K562 (cell line): Measurements from ENCODE around the gene SV2C. TPM values are rescaled to one million over a fixed set of nuclear protein-coding genes. Genes with fewer than 3 reads are reported as not detected.

Source experiments
- CREB1 ChIP-seq, 2 experiments: sonication (generic) in 1 of 2; formaldehyde crosslinking in 1 of 2; IDR thresholded peaks; 2 replicates each; pipeline versions ENCODE4 v1.6.1 to v1.8.0; 2012 to 2022; ENCODE audit warnings: inconsistent platforms in 1 of 2, mild to moderate bottlenecking in 1 of 2, missing genetic modification reagents in 1 of 2, moderate library complexity in 1 of 2
- CTCF ChIP-seq, 3 experiments: IDR thresholded peaks in 2 of 3; conservative IDR thresholded peaks in 1 of 3; 2 replicates each; pipeline ENCODE4 v1.5.1; 2011 to 2012; ENCODE audit warnings: low read length in 3 of 3, mild to moderate bottlenecking in 3 of 3, control low read depth in 2 of 3, improper control_type of control experiment in 1 of 3, inconsistent platforms in 1 of 3, low read depth in 1 of 3, mixed read lengths in 1 of 3, moderate library complexity in 1 of 3; ENCODE audit not compliant: insufficient read depth in 2 of 3
- GABPA ChIP-seq: fragments of 200-800 bp; sonication (Bioruptor generic); conservative IDR thresholded peaks from 2 replicates; pipeline ENCODE4 v1.6.1; 2016; ENCODE audit warnings: low read depth, missing genetic modification characterization, missing compliant biosample characterization
- HIVEP1 ChIP-seq: fragments of 250-450 bp; sonication (Bioruptor Pico); IDR thresholded peaks from 2 replicates; pipeline ENCODE4 v1.4.0; 2020; ENCODE audit warnings: mild to moderate bottlenecking
- MAX ChIP-seq: sonication (generic); formaldehyde crosslinking; IDR thresholded peaks from 2 replicates; pipeline ENCODE4 v1.9.0; 2022; ENCODE audit warnings: mild to moderate bottlenecking, missing genetic modification reagents
- MEF2A ChIP-seq: IDR thresholded peaks from 2 replicates; pipeline ENCODE4 v1.6.1; 2011; ENCODE audit warnings: low read depth, mild to moderate bottlenecking, low read length, moderate library complexity; ENCODE audit not compliant: control insufficient read depth
- MEF2D ChIP-seq: conservative IDR thresholded peaks from 2 replicates; pipeline ENCODE4 v1.6.1; 2016; ENCODE audit warnings: low read depth, missing genetic modification characterization, missing compliant biosample characterization
- RREB1 ChIP-seq: fragments of 250-450 bp; sonication (Bioruptor Pico); IDR thresholded peaks from 2 replicates; pipeline ENCODE4 v1.4.0; 2020
- SRSF7 ChIP-seq: fragments of 200-400 bp; formaldehyde crosslinking; optimal IDR thresholded peaks from 2 replicates; pipeline ENCODE3; 2017; ENCODE audit warnings: mild to moderate bottlenecking, low read depth, low read length
- ZNF224 ChIP-seq: sonication (generic); formaldehyde crosslinking; IDR thresholded peaks from 2 replicates; pipeline ENCODE4 v1.8.0; 2022; ENCODE audit warnings: mild to moderate bottlenecking, missing genetic modification reagents
- ZNF830 ChIP-seq: fragments of 250-450 bp; sonication (Bioruptor Pico); IDR thresholded peaks from 2 replicates; pipeline ENCODE4 v1.5.0; 2021; ENCODE audit warnings: mild to moderate bottlenecking
- polyA plus RNA-seq, 8 experiments: library from polyadenylated mRNA; depleted of rRNA in 4 of 8; stranded (reverse) in 5 of 8; unstranded in 3 of 8; fragments of >200 nt; fragmentation: Nextera tagmentation in 2 of 8; fragmentation: Illumina TruSeq in 1 of 8; extraction: Ambion mirVana in 2 of 8; extraction: Trizol in 1 of 8; gene quantifications; 2 replicates each; pipeline versions ENCODE4 v1.2.1 to v1.2.3, GENCODE V29; 2011 to 2014; ENCODE audit warnings: inconsistent platforms in 1 of 8, missing spikeins in 1 of 8
- total RNA-seq, 7 experiments: library from RNA; depleted of rRNA in 6 of 7; stranded (reverse); fragments of >200 nt in 6 of 7; fragmentation: Illumina TruSeq in 2 of 7; extraction: Trizol in 2 of 7; gene quantifications; 2 replicates each; pipeline versions ENCODE4 v1.2.1 to v1.2.3, GENCODE V29; 2011 to 2021; ENCODE audit warnings: low replicate concordance in 1 of 7

The SV2C gene
- total and polyA plus RNA-seq, 9 of the 15 experiments (the other 6 are each of a cell fraction or from before 2014, with no cell fraction given) = 0.05 TPM; not detected in 8

GRCh38 chr5:76402886-76403765, 319.9 kb downstream of the SV2C start, which contains the start of gene IQGAP2 (continued):
- TF ChIP-seq RREB1 = 0 out of 2 replicates have a peak, but pooled peaks have one; percentile 19
- TF ChIP-seq ZNF830 = 0 out of 2 replicates have a peak, but pooled peaks have one; percentile 10
- no peak for TF ChIP-seq MEF2D
- no peak for TF ChIP-seq ZNF224 (CRISPR knock-in tag)
- peak; percentile 41; the same call in 1 of the 2 replicates for TF ChIP-seq CREB1 (IDR thresholded peaks at IDR 0.05)
- TF ChIP-seq CREB1 (CRISPR knock-in tag; IDR thresholded peaks at IDR 0.05) = peak; percentile 78
- no peak for TF ChIP-seq SRSF7
- no peak for TF ChIP-seq HIVEP1
- TF ChIP-seq MEF2A = no peak
- TF ChIP-seq MAX (CRISPR knock-in tag) = peak; percentile 89
- no peak for TF ChIP-seq GABPA
- peak; percentile 75 to 87 (median 83) for TF ChIP-seq CTCF (IDR thresholded peaks at IDR 0.05 in 2 of 3, conservative IDR thresholded peaks at IDR 0.05 in 1 of 3; ENCODE audit: insufficient read depth in 2 of 3, low read depth in 1 of 3, low read length in 3 of 3)
